Keratinocyte (primary cell): ENCODE data around the gene C3orf20.

Experiments used
- CTCF ChIP-seq, 3 experiments: IDR thresholded peaks in 1 of 3; conservative IDR thresholded peaks in 1 of 3; optimal IDR thresholded peaks in 1 of 3; 2 replicates in 2 of 3; 3 replicates in 1 of 3; pipeline versions ENCODE3 to v1.5.1; 2011; ENCODE audit warnings: low read length in 3 of 3, mild to moderate bottlenecking in 3 of 3, moderate library complexity in 2 of 3, control low read depth in 1 of 3, inconsistent platforms in 1 of 3; ENCODE audit not compliant: insufficient read depth in 2 of 3; ENCODE audit errors: extremely low read depth in 1 of 3
- EZH2 ChIP-seq: IDR thresholded peaks from one replicate; pipeline ENCODE4 v1.6.1; 2012; ENCODE audit warnings: inconsistent platforms, mild to moderate bottlenecking, low read length, moderate library complexity

GRCh38 chr3:14793126-14793857 is 118.4 kb downstream of the C3orf20 start:
- TF ChIP-seq CTCF (optimal IDR thresholded peaks at IDR 0.05 in 1 of 3, IDR thresholded peaks at IDR 0.05 in 1 of 3, conservative IDR thresholded peaks at IDR 0.05 in 1 of 3; ENCODE audit: extremely low read depth in 1 of 3, insufficient read depth in 2 of 3, low read length in 3 of 3) (no peak), EZH2 (no peak)
